ENCODE measurements around the gene LGALS16. TPM values are rescaled to one million over a fixed set of nuclear protein-coding genes. Genes with fewer than 3 reads are reported as not detected.

Gene LGALS16
- total RNA-seq, 3 donors from 2014 or later (not counting 1 experiment from before 2014, with no cell fraction given), result not detected

- Histone ChIP-seq H3K36me3 (ENCODE audit: control insufficient read depth, insufficient read depth, low read length) (no peaks in the 10 kb centered on the region), H3K4me1 (ENCODE audit: control insufficient read depth, insufficient read depth, low read length) (no peaks in the 10 kb centered on the region), H3K9me3 (ENCODE audit: control insufficient read depth, insufficient read depth, low read length) (no peaks in the 10 kb centered on the region), H3K4me3 (ENCODE audit: low read length) (no peak overlapping the region), H3K27me3 (ENCODE audit: control insufficient read depth, insufficient read depth, low read length) (no peaks in the 10 kb centered on the region), H3K27ac (ENCODE audit: low read length) (no peak overlapping the region)
- Mint-ChIP-seq H3K4me1 (no peaks in the 10 kb centered on the region), H3K27me3 (ENCODE audit: low read depth in 2 of 2) (peaks cover 13 to 53% of the 10 kb centered on the region in 2 donors), H3K36me3 (no peaks in the 10 kb centered on the region), H3K4me3 (no peak overlapping the region), H3K9me3 (no peaks in the 10 kb centered on the region), H3K27ac (no peak overlapping the region)
- 60% methylated on average over 4 of the region's 5 CpGs for WGBS (ENCODE audit: insufficient coverage)
- no peak for TF ChIP-seq CTCF (IDR thresholded peaks at IDR 0.05)
- intact Hi-C loops (cut with micrococcal nuclease), result no loop called here
- DNase-seq, result no peak
- no peak for ATAC-seq
These were observed 45.6 kb downstream of the LGALS16 start for GRCh38 chr19:39701291-39701690.

GRCh38 chr19:39704181-39705044 is 48.7 kb downstream of the LGALS16 start, which contains the start of gene LGALS14:
LGALS14 (plus strand) TSS chr19:39704481; CDS start chr19:39704529, 48 bp downstream.
- H3K4me1 Mint-ChIP-seq, result no peaks in the 10 kb centered on the region

GRCh38 chr19:39705578-39706188 is 50.0 kb downstream of the LGALS16 start:
- DNase-seq, result peak in 1 of 2 donors; percentile 44
- 60% methylated on average over 6 of the region's 8 CpGs for WGBS (ENCODE audit: insufficient coverage)
- Histone ChIP-seq H3K9me3 (ENCODE audit: control insufficient read depth, insufficient read depth, low read length) (no peaks in the 10 kb centered on the region), H3K27me3 (ENCODE audit: control insufficient read depth, insufficient read depth, low read length) (no peaks in the 10 kb centered on the region), H3K27ac (ENCODE audit: low read length) (no peak overlapping the region), H3K36me3 (ENCODE audit: control insufficient read depth, insufficient read depth, low read length) (no peaks in the 10 kb centered on the region), H3K4me1 (ENCODE audit: control insufficient read depth, insufficient read depth, low read length) (no peaks in the 10 kb centered on the region), H3K4me3 (ENCODE audit: low read length) (no peak overlapping the region)
- H3K9me3 Mint-ChIP-seq, result no peaks in the 10 kb centered on the region
- H3K4me3 Mint-ChIP-seq, result no peak overlapping the region
- intact Hi-C loops (cut with micrococcal nuclease), result no loop called here
- H3K27ac Mint-ChIP-seq, result no peak overlapping the region
- ATAC-seq, result no peak
- H3K4me1 Mint-ChIP-seq, result no peaks in the 10 kb centered on the region
- H3K36me3 Mint-ChIP-seq, result no peaks in the 10 kb centered on the region
- TF ChIP-seq CTCF (IDR thresholded peaks at IDR 0.05), result no peak
- H3K27me3 Mint-ChIP-seq (ENCODE audit: low read depth in 2 of 2), result peaks cover 13 to 46% of the 10 kb centered on the region in 2 donors

More at GRCh38 chr19:39704181-39705044, 48.7 kb downstream of the LGALS16 start, which contains the start of gene LGALS14:
- Mint-ChIP-seq H3K9me3 (no peaks in the 10 kb centered on the region), H3K27ac (no peak within 1 kb of the TSS), H3K4me3 (no peak within 1 kb of the TSS), H3K36me3 (no peaks in the 10 kb centered on the region), H3K27me3 (ENCODE audit: low read depth in 2 of 2) (peaks cover 13 to 48% of the 10 kb centered on the region in 2 donors)
- ATAC-seq (no peak), DNase-seq (no peak)
- no peak within 1 kb of the TSS for H3K4me3 ChIP-seq (ENCODE audit: low read length)
- H3K27me3 ChIP-seq (ENCODE audit: control insufficient read depth, insufficient read depth, low read length), result no peaks in the 10 kb centered on the region
- no peak within 1 kb of the TSS for H3K27ac ChIP-seq (ENCODE audit: low read length)
- 78% methylated on average over 5 of the region's 6 CpGs for WGBS (ENCODE audit: insufficient coverage)
- no peak for TF ChIP-seq CTCF (IDR thresholded peaks at IDR 0.05)
- intact Hi-C loops (cut with micrococcal nuclease), result no loop called here
- no peaks in the 10 kb centered on the region for H3K9me3 ChIP-seq (ENCODE audit: control insufficient read depth, insufficient read depth, low read length)
- H3K4me1 ChIP-seq (ENCODE audit: control insufficient read depth, insufficient read depth, low read length), result no peaks in the 10 kb centered on the region
- H3K36me3 ChIP-seq (ENCODE audit: control insufficient read depth, insufficient read depth, low read length), result no peaks in the 10 kb centered on the region

Data from natural killer cell (primary cell).